Ramos (cell line): ENCODE measurements around the gene MIF.
"Not testable (repeated sequence)": the region's sequence is repeated elsewhere in the genome, so short reads cannot be mapped to it uniquely, and the experiment has no call there.

Source experiments
- in situ Hi-C: fragments of 300-500 bp; cut with MboI; formaldehyde crosslinking; loops from one replicate; pipeline ENCODE4 v1.14.3; 2022; ENCODE audit warnings: low sequenced_read_pairs; ENCODE audit not compliant: unreplicated experiment

MIF gene

DNA sequence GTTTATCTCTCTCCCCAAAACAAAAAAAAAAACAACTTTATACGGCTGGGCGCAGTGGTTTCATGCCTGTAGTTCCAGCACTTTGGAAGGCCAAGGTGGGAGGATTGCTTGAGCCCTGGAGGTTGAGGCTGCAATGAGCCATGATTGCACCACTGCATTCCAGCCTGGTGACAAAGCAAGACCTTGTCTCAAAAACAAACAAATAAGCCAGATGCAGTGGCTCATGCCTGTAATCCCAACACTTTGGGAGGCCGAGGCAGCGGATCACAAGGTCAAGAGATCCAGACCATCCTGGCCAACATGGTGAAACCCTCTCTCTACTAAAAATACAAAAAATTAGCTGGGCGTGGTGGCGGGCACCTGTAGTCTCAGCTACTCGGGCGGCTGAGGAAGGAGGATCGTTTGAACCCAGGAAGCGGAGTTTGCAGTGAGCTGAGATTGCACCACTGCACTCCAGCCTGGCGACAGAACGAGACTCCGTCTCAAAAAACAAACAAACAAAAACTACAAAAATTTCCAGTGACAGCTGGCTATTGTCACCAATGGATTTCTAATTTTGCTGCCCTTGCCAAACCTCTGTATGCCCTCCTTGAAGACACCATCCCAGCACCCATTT, 27.5 kb downstream of the MIF start:
- in situ Hi-C loops, result not testable (repeated sequence)

DNA sequence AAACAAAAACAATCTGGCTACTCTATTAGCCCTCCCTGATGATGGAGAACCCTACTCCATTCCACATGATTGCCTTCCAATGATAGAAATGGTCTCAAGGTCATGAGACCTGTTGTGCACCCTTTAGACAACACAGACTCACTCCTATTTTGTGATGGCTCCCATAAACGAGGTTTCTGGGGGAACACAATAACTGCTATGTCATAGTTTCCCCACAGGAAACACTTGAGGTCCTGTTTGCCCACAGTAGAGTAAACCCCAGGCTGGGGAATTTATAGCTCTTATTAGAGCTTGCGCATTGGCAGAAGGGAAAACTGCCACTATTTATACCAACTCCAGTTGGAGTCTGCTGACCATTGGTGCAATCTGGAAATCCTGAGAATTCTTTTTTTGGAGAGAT, 28.7 kb downstream of the MIF start:
- in situ Hi-C loops, result no loop called here

- in situ Hi-C loops, result no loop called here
These were observed 30.9 kb downstream of the MIF start for GRCh38 chr22:23925020-23925606.

DNA sequence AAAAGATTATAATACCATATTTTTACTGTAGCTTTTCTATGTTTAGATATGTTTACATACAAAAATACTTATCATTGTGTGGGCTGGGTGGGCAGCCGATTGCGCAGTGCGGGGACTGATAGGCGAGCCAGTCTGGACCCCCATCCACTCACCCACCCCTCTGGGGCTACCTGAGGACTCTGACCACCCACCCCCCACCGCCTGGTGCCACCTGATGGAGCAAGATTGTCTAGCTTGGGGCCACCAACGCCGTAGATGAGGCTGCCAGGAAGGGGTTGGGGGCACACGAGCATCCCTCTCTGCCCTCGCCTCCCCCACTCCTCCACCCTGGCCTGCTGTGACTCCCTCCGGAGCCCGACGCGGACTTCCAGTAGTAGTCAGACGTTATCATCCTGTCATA, 32.4 kb downstream of the MIF start:
- in situ Hi-C loops, result no loop called here

DNA sequence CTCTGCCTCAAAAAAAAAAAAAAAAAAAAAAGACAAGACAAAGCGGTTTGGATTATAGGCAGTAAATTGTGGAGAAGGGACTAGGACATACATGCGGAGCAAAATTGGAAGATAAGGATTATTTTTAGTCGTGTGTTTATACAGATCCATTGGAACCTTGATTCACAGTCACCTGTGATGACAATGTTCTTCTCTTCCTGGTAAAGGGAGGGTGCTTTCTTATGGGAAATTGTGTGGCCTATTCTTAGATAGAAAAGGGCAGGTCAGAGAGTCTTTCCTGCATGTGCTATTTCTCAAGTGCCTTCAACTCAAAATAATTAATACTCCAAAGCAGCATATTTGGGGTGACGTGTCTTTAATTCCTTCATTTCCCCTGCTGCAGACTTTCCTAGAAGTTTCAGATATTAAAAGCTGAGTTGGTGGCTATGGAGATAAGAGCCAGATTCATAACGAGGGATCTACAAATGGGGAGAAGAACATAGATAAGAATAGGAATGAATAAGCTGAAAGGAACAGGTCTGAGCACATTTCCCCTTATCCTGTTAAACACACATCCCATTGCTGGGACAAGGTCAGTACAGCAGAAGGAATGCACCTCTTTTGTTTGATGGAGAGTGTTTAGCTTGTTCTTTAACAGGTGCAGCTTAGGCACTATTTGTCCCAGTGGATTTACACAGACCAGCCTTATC, 44.3 kb downstream of the MIF start:
- in situ Hi-C loops, result no loop called here

DNA sequence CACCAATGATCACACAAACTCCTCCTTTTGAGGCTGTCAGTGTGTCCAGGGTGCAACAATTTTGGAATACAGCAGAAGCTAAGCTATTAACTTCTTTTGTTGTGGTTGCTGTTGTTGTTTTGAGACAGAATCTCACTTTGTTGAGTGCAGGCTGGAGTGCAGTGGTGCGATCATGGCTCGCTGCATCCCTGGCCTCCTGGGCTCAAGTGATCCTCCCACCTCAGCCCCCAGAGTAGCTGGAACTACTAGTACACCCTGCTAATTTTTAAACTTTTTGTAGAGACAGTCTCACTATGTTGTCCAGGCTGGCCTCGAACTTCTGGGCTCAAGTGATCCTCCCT, 44.8 kb downstream of the MIF start:
- in situ Hi-C loops, result no loop called here

- in situ Hi-C loops, result not testable (repeated sequence)
These were observed 46.0 kb downstream of the MIF start for GRCh38 chr22:23940166-23940565.
